Suprapubic skin (tissue), 4 donors: ENCODE results near the gene SH3BP1. TPM values are rescaled to one million over a fixed set of nuclear protein-coding genes. Genes with fewer than 3 reads are reported as not detected.
A peak's percentile ranks its signal among the peaks of the same experiment; 100 is the strongest.

Source experiments
- DNase-seq, 2 donors: peaks; one replicate each; pipeline ENCODE4 v3.0.0-alpha.2; 2019; ENCODE audit warnings: low spot score in 2 of 2
- H3K27ac ChIP-seq: fragments of 200-600 bp; sonication (generic); one replicate; pipeline ENCODE4 v1.5.1; 2019
- H3K27me3 ChIP-seq: fragments of 200-600 bp; sonication (generic); one replicate; pipeline ENCODE4 v1.5.1; 2019
- H3K36me3 ChIP-seq: fragments of 200-600 bp; sonication (generic); one replicate; pipeline ENCODE4 v1.5.1; 2019
- H3K4me1 ChIP-seq: fragments of 200-600 bp; sonication (generic); one replicate; pipeline ENCODE4 v1.5.1; 2019
- H3K4me3 ChIP-seq: fragments of 200-600 bp; sonication (generic); one replicate; pipeline ENCODE4 v1.5.1; 2019; ENCODE audit warnings: mild to moderate bottlenecking
- H3K9me3 ChIP-seq: fragments of 200-600 bp; sonication (generic); one replicate; pipeline ENCODE4 v1.5.1; 2019
- CTCF ChIP-seq, 2 donors: fragments of 200-600 bp in 1 of 2; fragments of 450-650 bp in 1 of 2; sonication (generic) in 1 of 2; IDR thresholded peaks; one replicate each; pipeline ENCODE4 v1.5.1; 2016 to 2019; ENCODE audit warnings: antibody characterized with exemption in 2 of 2, mild to moderate bottlenecking in 1 of 2, moderate library complexity in 1 of 2
- EP300 ChIP-seq: sonication (generic); formaldehyde crosslinking; IDR thresholded peaks from one replicate; pipeline ENCODE4 v1.6.1; 2017; ENCODE audit warnings: antibody characterized with exemption
- POLR2A ChIP-seq, 2 donors: fragments of 450-650 bp; IDR thresholded peaks; one replicate each; pipeline ENCODE4 v1.6.1; 2017; ENCODE audit warnings: antibody characterized with exemption in 2 of 2, mild to moderate bottlenecking in 2 of 2, moderate library complexity in 2 of 2
- POLR2AphosphoS5 ChIP-seq, 3 donors: sonication (generic); formaldehyde crosslinking; IDR thresholded peaks; one replicate each; pipeline ENCODE4 v1.6.1; 2017; ENCODE audit warnings: antibody characterized with exemption in 3 of 3
- WGBS: methylation state at CpG from one replicate; pipeline ENCODE4 v1.1.5; 2018; 5-methylcytosine and 5-hydroxymethylcytosine counted together
- total RNA-seq, 4 donors: library from RNA; depleted of rRNA; stranded (reverse); fragments of >200 nt; gene quantifications; one replicate each; pipeline ENCODE4 v1.1.0, GENCODE V29; 2016

The SH3BP1 gene
- total RNA-seq, 4 donors from 2014 or later: 57.1 to 60.7 (median 57.7) TPM

GRCh38 chr22:37610480-37611129 lies 28.9 kb upstream of the SH3BP1 start:
- no peak overlapping the region for H3K4me3 ChIP-seq
- H3K27me3 ChIP-seq: no peaks in the 10 kb centered on the region
- peaks cover 18% of the 10 kb centered on the region for H3K36me3 ChIP-seq
- WGBS: 61% methylated on average over 13 of the region's 15 CpGs
- H3K4me1 ChIP-seq: peaks cover 69% of the 10 kb centered on the region
- no peaks in the 10 kb centered on the region for H3K9me3 ChIP-seq
- TF ChIP-seq EP300 (no peak), POLR2A (IDR thresholded peaks at IDR 0.05) (no peak), CTCF (IDR thresholded peaks at IDR 0.05) (no peak), POLR2AphosphoS5 (IDR thresholded peaks at IDR 0.05) (no peak)
- peak overlapping the region; percentile 36 for H3K27ac ChIP-seq
- DNase-seq: no peak

- no peak overlapping the region for H3K4me3 ChIP-seq
- peaks cover 24% of the 10 kb centered on the region for H3K36me3 ChIP-seq
- H3K9me3 ChIP-seq: no peaks in the 10 kb centered on the region
- no peaks in the 10 kb centered on the region for H3K27me3 ChIP-seq
- no peak for DNase-seq
- TF ChIP-seq POLR2A (IDR thresholded peaks at IDR 0.05): no peak
- peaks cover 67% of the 10 kb centered on the region for H3K4me1 ChIP-seq
- WGBS: 75% methylated on average over 4 of the region's 6 CpGs
- peak overlapping the region; percentile 36 for H3K27ac ChIP-seq
These were observed 28.3 kb upstream of the SH3BP1 start for GRCh38 chr22:37611207-37611606.

- TF ChIP-seq POLR2A (IDR thresholded peaks at IDR 0.05) (no peak), POLR2AphosphoS5 (IDR thresholded peaks at IDR 0.05) (no peak), EP300 (no peak)
- H3K4me1 ChIP-seq: peaks cover 23% of the 10 kb centered on the region
- H3K36me3 ChIP-seq: peaks cover 77% of the 10 kb centered on the region
- 96% methylated on average over 8 of the region's 27 CpGs for WGBS
- peak in 1 of 2 donors; percentile 66 for DNase-seq
- H3K4me3 ChIP-seq: no peak overlapping the region
- no peaks in the 10 kb centered on the region for H3K27me3 ChIP-seq
- no peak overlapping the region for H3K27ac ChIP-seq
- H3K9me3 ChIP-seq: no peaks in the 10 kb centered on the region
These were observed 23.0 kb upstream of the SH3BP1 start for GRCh38 chr22:37616201-37617083.

- WGBS: 88% methylated on average over 1 of the region's 1 CpG
- no peaks in the 10 kb centered on the region for H3K27me3 ChIP-seq
- no peak for DNase-seq
- no peaks in the 10 kb centered on the region for H3K9me3 ChIP-seq
- TF ChIP-seq CTCF (IDR thresholded peaks at IDR 0.05) (no peak), POLR2A (IDR thresholded peaks at IDR 0.05) (no peak), EP300 (no peak), POLR2AphosphoS5 (IDR thresholded peaks at IDR 0.05) (no peak)
- no peak overlapping the region for H3K4me3 ChIP-seq
- H3K36me3 ChIP-seq: peaks cover 85% of the 10 kb centered on the region
- peaks cover 18% of the 10 kb centered on the region for H3K4me1 ChIP-seq
- no peak overlapping the region for H3K27ac ChIP-seq
These were observed 22.0 kb upstream of the SH3BP1 start for GRCh38 chr22:37617431-37617830.

- Histone ChIP-seq H3K27me3 (no peaks in the 10 kb centered on the region), H3K27ac (no peak overlapping the region), H3K36me3 (peaks cover 89% of the 10 kb centered on the region), H3K4me1 (peaks cover 14% of the 10 kb centered on the region), H3K9me3 (no peaks in the 10 kb centered on the region), H3K4me3 (no peak overlapping the region)
- 87% methylated on average over 6 of the region's 14 CpGs for WGBS
- TF ChIP-seq POLR2A (IDR thresholded peaks at IDR 0.05) (no peak), CTCF (IDR thresholded peaks at IDR 0.05) (no peak), POLR2AphosphoS5 (IDR thresholded peaks at IDR 0.05) (no peak), EP300 (no peak)
- no peak for DNase-seq
These were observed 21.3 kb upstream of the SH3BP1 start for GRCh38 chr22:37618072-37618656.

- WGBS: 93% methylated on average over 4 of the region's 6 CpGs
- peaks cover 89% of the 10 kb centered on the region for H3K36me3 ChIP-seq
- DNase-seq: no peak
These were observed 20.8 kb upstream of the SH3BP1 start for GRCh38 chr22:37618674-37619073.

More at GRCh38 chr22:37618674-37619073, 20.8 kb upstream of the SH3BP1 start:
- no peak for TF ChIP-seq POLR2AphosphoS5 (IDR thresholded peaks at IDR 0.05)
- no peak for TF ChIP-seq CTCF (IDR thresholded peaks at IDR 0.05)
- no peak for TF ChIP-seq EP300
- no peak for TF ChIP-seq POLR2A (IDR thresholded peaks at IDR 0.05)
- H3K4me1 ChIP-seq: peaks cover 14% of the 10 kb centered on the region
- no peaks in the 10 kb centered on the region for H3K9me3 ChIP-seq
- no peaks in the 10 kb centered on the region for H3K27me3 ChIP-seq
- H3K27ac ChIP-seq: no peak overlapping the region
- H3K4me3 ChIP-seq: no peak overlapping the region
